ENCODE data around the gene KLF15.

The KLF15 gene

DNA sequence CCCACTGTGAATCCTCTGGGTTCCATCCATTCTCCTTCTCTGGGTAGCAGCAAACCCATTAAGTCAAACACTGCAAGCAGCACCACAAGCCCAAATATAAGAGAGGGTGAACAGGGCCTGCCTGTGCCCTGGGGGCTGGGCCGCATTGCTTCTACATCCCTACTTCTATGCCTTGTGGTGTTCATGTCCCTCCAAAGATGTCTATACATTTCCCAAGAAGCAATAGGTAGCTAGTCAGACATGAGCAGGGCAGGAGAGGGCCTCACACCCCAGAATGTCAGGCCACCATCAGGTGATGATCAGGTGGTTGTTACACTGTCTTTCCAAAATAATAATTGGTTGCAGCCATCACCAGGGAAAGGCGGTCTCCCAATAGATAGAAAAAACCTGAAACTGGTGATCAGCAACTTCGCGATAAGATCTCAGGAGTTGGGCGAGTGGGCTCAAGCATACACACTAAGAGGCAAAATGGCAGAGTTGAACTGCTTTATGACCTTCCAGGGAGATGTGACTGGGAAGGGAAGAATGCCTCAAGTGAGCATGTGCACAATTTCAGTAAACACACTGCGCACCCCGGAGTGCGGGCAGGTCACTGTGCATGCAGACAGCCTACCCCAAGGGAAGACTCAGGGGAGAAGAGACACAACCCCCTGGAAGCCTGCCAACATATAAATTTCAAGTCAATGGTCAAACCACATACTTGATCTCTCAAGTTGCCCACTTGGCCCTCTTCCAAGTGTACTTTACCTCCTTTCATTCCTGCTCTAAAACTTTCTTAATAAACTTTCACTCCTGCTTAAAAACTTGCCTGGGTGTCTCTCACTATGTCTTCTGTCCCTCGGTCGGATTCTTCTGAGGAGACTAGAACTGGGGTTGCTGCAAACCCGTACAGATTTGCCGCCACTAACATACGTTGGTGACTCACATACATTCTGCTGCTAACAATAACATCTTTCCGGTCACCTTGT lies 39.9 kb downstream of the KLF15 start:
- TF ChIP-seq POLR2AphosphoS5 (IDR thresholded peaks at IDR 0.05; ENCODE audit: low read depth, low read length) (no peak), FOXP2 (optimal IDR thresholded peaks at IDR 0.05; ENCODE audit: borderline replicate concordance, extremely low read depth, extremely low read length, insufficient read depth) (no peak), SIN3A (IDR thresholded peaks at IDR 0.05; ENCODE audit: borderline replicate concordance, insufficient read depth, low read length) (no peak), TAF1 (IDR thresholded peaks at IDR 0.05; ENCODE audit: borderline replicate concordance, insufficient read depth, low read length) (no peak)
- TF ChIP-seq, protein P1, sequence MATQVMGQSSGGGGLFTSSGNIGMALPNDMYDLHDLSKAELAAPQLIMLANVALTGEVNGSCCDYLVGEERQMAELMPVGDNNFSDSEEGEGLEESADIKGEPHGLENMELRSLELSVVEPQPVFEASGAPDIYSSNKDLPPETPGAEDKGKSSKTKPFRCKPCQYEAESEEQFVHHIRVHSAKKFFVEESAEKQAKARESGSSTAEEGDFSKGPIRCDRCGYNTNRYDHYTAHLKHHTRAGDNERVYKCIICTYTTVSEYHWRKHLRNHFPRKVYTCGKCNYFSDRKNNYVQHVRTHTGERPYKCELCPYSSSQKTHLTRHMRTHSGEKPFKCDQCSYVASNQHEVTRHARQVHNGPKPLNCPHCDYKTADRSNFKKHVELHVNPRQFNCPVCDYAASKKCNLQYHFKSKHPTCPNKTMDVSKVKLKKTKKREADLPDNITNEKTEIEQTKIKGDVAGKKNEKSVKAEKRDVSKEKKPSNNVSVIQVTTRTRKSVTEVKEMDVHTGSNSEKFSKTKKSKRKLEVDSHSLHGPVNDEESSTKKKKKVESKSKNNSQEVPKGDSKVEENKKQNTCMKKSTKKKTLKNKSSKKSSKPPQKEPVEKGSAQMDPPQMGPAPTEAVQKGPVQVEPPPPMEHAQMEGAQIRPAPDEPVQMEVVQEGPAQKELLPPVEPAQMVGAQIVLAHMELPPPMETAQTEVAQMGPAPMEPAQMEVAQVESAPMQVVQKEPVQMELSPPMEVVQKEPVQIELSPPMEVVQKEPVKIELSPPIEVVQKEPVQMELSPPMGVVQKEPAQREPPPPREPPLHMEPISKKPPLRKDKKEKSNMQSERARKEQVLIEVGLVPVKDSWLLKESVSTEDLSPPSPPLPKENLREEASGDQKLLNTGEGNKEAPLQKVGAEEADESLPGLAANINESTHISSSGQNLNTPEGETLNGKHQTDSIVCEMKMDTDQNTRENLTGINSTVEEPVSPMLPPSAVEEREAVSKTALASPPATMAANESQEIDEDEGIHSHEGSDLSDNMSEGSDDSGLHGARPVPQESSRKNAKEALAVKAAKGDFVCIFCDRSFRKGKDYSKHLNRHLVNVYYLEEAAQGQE (IDR thresholded peaks at IDR 0.05; ENCODE audit: insufficient read depth in 1 of 2, low read depth in 2 of 2, low read length in 2 of 2), result no peak

DNA sequence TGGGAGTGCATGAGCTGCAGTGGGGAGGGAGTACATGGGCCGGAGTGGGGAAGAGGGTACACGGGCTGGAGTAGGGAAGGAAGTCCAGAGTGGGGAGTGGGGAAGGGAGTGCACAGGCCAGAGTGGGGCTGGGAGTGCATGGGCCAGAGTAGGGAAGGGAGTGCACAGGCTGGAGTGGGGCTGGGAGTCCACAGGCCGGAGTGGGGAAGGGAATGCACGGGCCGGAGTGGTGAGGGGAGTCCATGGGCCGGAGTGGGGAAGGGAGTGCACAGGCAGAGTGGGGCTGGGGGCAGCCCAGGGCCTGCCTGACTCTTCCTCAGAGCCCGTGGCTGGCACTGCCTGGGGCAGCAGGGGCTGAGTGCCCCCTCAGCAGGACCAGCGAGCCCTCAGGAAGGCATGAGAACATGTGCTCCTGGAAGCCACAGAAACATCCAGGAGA lies 40.7 kb downstream of the KLF15 start:
- TF ChIP-seq FOXP2 (optimal IDR thresholded peaks at IDR 0.05; ENCODE audit: borderline replicate concordance, extremely low read depth, extremely low read length, insufficient read depth) (no peak), POLR2AphosphoS5 (IDR thresholded peaks at IDR 0.05; ENCODE audit: low read depth, low read length) (no peak), TAF1 (IDR thresholded peaks at IDR 0.05; ENCODE audit: borderline replicate concordance, insufficient read depth, low read length) (no peak), SIN3A (IDR thresholded peaks at IDR 0.05; ENCODE audit: borderline replicate concordance, insufficient read depth, low read length) (no peak)
- TF ChIP-seq, protein P1 (IDR thresholded peaks at IDR 0.05; ENCODE audit: insufficient read depth in 1 of 2, low read depth in 2 of 2, low read length in 2 of 2), result no peak

DNA sequence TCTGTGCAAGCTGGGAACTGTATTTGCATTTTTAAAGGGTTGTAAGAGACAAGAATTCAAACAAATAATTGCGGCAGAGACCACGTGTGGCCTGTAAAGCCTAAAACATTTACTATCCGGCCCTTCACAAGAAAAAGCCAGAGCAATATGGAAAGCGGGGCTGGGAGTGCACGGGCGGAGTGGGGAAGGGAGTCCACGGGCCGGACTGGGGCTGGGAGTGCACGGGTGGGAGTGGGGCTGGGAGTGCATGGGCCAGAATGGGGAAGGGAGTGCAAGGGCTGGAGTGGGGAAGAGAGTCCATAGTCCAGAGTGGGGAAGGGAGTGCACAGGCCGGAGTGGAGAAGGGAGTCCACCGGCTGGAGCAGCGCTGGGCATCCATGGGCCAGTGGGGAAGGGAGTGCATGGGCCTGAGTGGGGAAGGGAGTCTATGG lies 41.2 kb downstream of the KLF15 start:
- TF ChIP-seq FOXP2 (optimal IDR thresholded peaks at IDR 0.05; ENCODE audit: borderline replicate concordance, extremely low read depth, extremely low read length, insufficient read depth) (no peak), SIN3A (IDR thresholded peaks at IDR 0.05; ENCODE audit: borderline replicate concordance, insufficient read depth, low read length) (no peak), TAF1 (IDR thresholded peaks at IDR 0.05; ENCODE audit: borderline replicate concordance, insufficient read depth, low read length) (no peak), POLR2AphosphoS5 (IDR thresholded peaks at IDR 0.05; ENCODE audit: low read depth, low read length) (no peak)
- TF ChIP-seq, protein P1 (IDR thresholded peaks at IDR 0.05; ENCODE audit: insufficient read depth in 1 of 2, low read depth in 2 of 2, low read length in 2 of 2), result no peak

DNA sequence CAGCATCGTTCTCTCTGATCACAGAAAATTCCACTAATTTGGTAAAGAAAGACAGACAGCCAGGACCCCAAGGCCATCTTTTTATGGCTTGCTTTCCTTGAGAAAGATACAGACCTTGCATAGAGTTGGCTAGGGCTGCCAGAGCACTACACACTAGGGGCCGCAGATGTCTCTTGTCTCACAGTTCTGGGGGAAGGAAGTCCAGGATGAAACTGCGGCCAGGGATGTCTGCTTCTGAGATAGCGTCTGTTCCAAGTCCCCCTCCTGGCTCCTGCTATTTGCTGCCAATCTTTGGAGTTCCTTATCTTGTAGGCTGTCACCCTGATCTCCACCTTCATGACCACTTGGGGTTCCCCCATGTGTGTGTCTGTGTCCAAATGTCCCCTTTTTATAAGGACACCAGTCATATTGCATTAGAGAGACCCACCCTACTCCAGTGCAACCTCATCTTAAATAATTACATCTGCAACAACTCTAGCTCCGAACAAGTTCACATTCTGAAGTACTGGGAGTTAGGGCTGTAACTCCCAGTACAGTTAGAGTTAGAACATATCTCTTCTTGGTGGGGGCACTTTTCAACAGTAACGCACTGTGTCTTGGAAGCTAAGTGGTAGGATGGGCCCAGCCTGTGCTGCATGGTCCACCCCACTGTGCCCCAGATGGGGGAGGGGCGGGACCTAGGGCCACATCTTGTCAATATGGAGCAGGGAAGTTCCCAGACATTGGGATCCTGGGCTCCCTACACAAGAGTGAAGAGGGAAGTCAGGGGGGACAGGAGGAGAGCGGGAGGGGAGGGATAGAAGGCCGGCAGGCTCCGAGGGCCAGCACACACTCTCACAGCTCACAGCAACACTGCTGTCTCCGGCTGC lies 42.2 kb downstream of the KLF15 start:
- TF ChIP-seq TAF1 (IDR thresholded peaks at IDR 0.05; ENCODE audit: borderline replicate concordance, insufficient read depth, low read length), result no peak
- TF ChIP-seq, protein P1 (IDR thresholded peaks at IDR 0.05; ENCODE audit: insufficient read depth in 1 of 2, low read depth in 2 of 2, low read length in 2 of 2), result no peak
- no peak for TF ChIP-seq SIN3A (IDR thresholded peaks at IDR 0.05; ENCODE audit: borderline replicate concordance, insufficient read depth, low read length)
- TF ChIP-seq POLR2AphosphoS5 (IDR thresholded peaks at IDR 0.05; ENCODE audit: low read depth, low read length), result no peak
- TF ChIP-seq FOXP2 (optimal IDR thresholded peaks at IDR 0.05; ENCODE audit: borderline replicate concordance, extremely low read depth, extremely low read length, insufficient read depth), result no peak

All from PFSK-1 (cell line).